Measurements from ENCODE around the gene HNRNPF. TPM values are rescaled to one million over a fixed set of nuclear protein-coding genes. Genes with fewer than 3 reads are reported as not detected.

The HNRNPF gene
- total and polyA plus RNA-seq, 5 donors = 41.6 to 93.4 (median 75.4) TPM

DNA sequence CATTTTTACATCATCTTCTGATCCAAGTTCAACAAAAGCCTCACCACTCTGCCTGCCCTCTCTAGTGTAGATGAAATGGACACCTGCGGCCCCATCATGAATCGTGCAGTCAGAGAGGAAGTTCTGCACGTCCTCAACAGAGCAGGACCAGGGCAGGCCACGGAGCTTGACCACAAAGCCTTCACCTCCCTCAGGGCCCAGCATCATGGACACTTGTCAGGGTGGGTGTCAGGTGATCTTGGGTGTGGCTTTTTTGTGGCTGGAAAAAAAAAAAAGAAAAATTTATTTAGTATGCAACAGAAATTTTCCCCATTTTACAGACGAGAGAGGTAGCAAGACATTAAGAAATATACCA is 21.3 kb downstream of the HNRNPF start:
- no peak for ATAC-seq
- intact Hi-C loops (cut with DNase I) = no loop called here
- WGBS = 65% methylated on average over 5 of the region's 5 CpGs
- Histone ChIP-seq H3K27me3 (ENCODE audit: control insufficient read depth, insufficient read depth) (no peaks in the 10 kb centered on the region), H3K4me1 (ENCODE audit: control insufficient read depth, insufficient read depth, low read length) (no peaks in the 10 kb centered on the region), H3K27ac (ENCODE audit: low read length) (no peak overlapping the region), H3K4me3 (ENCODE audit: low read length) (no peak overlapping the region), H3K9me3 (ENCODE audit: control insufficient read depth, low read length) (no peaks in the 10 kb centered on the region)
- DNase-seq = peak in 1 of 3 donors; percentile 41

DNA sequence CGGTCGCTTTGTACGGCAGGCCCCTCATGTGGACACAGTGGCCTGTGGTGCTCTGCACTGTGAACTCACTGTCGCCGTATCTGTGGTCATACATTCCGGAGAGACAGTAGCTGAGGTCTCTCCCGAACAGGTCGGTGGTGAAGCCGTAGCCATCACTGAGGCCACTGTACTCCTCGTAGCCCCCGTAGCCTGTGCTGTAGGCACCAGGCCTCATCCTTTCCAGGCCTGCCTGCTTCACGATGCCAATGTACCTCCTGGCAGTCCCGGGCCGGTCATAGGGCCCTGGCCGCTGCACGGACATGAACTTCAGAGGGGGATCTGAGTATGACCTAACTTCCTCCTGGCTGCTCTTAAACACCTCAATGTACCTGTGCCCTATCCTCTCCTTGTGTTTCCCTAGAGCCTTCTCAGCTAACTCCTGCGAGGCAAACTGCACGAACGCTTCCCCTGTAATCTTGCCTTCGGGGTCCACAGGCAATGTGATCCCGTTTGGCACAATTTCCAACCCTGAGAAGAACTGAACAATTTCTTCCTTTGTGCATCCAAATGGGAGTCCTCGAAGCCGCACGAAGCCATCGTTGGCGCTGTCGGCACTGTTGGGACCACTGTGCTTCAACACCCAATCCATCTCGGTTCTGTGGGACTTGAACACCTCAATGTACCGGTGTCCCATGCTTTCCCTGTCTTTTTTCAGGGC is 21.9 kb downstream of the HNRNPF start:
- intact Hi-C loops (cut with DNase I) = no loop called here
- no peaks in the 10 kb centered on the region for H3K4me1 ChIP-seq (ENCODE audit: control insufficient read depth, insufficient read depth, low read length)
- H3K4me3 ChIP-seq (ENCODE audit: low read length) = no peak overlapping the region
- H3K9me3 ChIP-seq (ENCODE audit: control insufficient read depth, low read length) = no peaks in the 10 kb centered on the region
- DNase-seq = peak in 1 of 3 donors; percentile 44
- no peak for ATAC-seq
- H3K27me3 ChIP-seq (ENCODE audit: control insufficient read depth, insufficient read depth) = no peaks in the 10 kb centered on the region
- 91% methylated on average over 29 of the region's 29 CpGs for WGBS
- no peak overlapping the region for H3K27ac ChIP-seq (ENCODE audit: low read length)

DNA sequence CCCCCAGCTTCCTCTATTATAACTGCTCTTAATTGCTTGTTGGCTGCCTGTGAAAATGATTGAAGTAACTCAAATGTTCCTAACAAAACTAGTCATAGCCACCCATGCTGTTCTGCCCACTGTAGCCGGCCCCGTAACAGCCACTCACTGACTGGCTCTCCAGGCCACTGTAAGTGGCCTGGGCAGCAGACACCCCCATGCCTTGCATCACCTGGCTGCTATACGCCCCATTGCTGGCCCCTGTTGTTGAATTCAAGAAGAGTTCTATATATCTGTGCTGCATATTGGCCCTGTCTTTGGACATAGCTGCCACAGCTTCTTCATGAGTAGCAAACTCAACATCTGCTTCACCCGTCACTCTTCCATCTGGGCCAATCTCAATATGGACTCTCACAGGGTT is 22.4 kb downstream of the HNRNPF start:
- Histone ChIP-seq H3K4me3 (ENCODE audit: low read length) (no peak overlapping the region), H3K4me1 (ENCODE audit: control insufficient read depth, insufficient read depth, low read length) (no peaks in the 10 kb centered on the region), H3K27me3 (ENCODE audit: control insufficient read depth, insufficient read depth) (no peaks in the 10 kb centered on the region), H3K27ac (ENCODE audit: low read length) (no peak overlapping the region), H3K9me3 (ENCODE audit: control insufficient read depth, low read length) (no peaks in the 10 kb centered on the region)
- DNase-seq (no peak), ATAC-seq (no peak)
- WGBS = 92% methylated on average over 4 of the region's 4 CpGs
- intact Hi-C loops (cut with DNase I) = no loop called here

DNA sequence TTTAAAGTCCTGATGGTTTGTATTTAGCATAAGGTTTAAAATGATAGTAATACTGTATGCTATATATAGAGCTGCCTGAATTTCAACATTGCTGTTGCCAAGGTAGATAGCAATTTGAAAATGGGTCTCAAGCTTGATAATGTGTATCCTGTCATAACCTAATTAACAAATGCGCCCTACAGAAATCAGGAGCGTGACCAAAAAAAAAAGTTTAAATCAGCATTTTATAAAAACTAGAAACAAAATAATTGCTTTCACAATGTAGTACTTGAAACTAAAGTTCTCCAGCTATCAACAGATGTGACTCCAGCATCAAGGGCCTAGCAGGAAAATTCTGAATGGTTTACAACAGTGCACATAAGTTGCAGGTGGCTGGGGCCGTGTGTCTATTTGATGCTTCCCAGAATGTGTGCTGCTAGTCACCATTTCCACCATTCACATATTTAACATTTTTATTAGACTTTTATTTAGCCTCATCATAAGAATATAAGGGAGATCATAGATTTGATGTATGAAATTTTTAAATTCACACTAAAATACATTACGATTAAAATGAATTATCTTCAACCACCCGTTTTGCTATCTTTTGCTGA is 23.5 kb downstream of the HNRNPF start:
- H3K4me1 ChIP-seq (ENCODE audit: control insufficient read depth, insufficient read depth, low read length) = no peaks in the 10 kb centered on the region
- DNase-seq (no peak), ATAC-seq (no peak)
- no peaks in the 10 kb centered on the region for H3K27me3 ChIP-seq (ENCODE audit: control insufficient read depth, insufficient read depth)
- H3K27ac ChIP-seq (ENCODE audit: low read length) = no peak overlapping the region
- no peaks in the 10 kb centered on the region for H3K9me3 ChIP-seq (ENCODE audit: control insufficient read depth, low read length)
- intact Hi-C loops (cut with DNase I) = no loop called here
- no peak overlapping the region for H3K4me3 ChIP-seq (ENCODE audit: low read length)
- 77% methylated on average over 5 of the region's 5 CpGs for WGBS

DNA sequence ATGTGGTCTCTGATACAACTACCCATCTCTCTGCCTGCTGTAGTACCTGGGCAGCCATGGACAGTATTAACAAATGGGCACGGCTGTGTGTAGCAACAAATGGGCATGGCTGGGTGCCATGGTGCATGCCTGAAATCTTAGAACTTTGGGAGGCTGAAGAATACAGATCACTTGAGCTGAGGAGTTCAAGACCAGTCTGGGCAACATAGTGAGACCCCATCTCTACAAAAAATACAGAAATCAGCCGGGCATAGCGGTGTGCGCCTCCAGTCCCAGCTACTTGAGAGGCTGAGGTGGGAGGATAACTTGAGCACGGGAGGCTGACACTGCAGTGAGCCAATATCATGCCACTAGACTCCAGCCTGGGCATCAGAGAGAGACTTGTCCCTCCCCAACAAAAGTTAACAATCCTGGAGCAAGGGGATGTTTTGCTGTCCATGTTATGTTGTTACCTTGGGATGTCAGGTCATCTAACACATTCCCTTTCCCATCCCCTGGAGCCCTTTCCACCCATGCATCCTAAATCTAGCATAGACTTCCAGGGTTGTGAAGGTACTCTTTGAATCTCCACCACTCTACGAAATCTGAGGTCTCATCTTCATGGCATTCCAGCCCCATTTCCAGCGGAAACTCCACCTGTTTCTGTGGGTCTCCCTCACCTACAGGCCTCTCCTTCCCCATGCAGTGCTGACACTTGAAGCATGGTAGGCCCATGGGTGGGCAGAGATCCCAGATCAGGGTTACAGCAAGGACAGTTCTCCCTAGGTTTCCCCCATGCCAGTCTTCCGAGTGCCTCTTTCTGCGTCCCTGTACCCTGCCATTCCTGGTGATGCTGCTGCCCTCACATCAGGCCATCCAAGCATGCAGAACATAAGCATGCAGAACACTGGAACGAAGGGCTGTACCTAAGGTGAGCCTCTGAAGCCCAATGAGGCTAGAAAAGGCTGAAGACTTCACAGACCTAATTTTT is 24.4 kb downstream of the HNRNPF start:
- ATAC-seq = peak; percentile 41 to 51
- Histone ChIP-seq H3K4me1 (ENCODE audit: control insufficient read depth, insufficient read depth, low read length) (no peaks in the 10 kb centered on the region), H3K27ac (ENCODE audit: low read length) (no peak overlapping the region), H3K4me3 (ENCODE audit: low read length) (no peak overlapping the region), H3K27me3 (ENCODE audit: control insufficient read depth, insufficient read depth) (no peaks in the 10 kb centered on the region), H3K9me3 (ENCODE audit: control insufficient read depth, low read length) (no peaks in the 10 kb centered on the region)
- intact Hi-C loops (cut with DNase I) = no loop called here
- DNase-seq = peak in 1 of 3 donors; percentile 28
- WGBS = 81% methylated on average over 10 of the region's 10 CpGs

DNA sequence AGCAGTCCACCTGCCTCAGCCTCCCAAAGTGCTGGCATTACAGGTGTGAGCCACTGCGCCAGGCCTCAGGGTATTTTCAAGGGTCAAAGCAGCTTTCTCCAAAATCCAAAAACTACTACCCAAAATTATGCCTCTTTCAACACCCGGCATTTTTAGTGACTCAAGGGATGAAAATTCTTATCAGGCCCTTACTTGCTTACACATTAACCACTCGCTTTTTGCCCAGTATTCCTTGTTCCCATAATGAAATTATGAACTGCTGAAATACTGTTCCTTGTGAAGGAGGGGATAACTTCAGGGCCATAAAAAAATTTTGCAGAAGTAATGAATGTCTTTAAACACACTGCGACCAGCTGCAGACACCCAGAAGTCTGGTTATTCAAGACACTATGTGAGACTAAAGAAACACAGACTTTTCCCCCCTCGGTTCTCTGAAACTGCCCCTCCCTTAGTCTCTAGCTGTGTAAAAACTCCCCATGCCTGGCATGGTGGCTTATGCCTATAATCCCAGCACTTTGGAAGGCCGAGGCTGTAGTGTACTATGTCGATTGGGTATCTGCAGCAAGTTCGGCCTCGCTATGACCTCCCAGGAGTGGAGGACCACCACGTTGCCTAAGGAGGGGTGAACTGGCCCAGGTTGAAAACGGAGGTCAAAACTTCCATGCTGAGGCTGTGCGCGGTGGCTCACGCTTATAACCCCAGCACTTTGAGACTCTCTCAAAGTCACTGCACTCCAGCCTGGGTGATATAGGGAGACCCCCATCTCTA is 25.6 kb downstream of the HNRNPF start:
- no peak for DNase-seq

DNA sequence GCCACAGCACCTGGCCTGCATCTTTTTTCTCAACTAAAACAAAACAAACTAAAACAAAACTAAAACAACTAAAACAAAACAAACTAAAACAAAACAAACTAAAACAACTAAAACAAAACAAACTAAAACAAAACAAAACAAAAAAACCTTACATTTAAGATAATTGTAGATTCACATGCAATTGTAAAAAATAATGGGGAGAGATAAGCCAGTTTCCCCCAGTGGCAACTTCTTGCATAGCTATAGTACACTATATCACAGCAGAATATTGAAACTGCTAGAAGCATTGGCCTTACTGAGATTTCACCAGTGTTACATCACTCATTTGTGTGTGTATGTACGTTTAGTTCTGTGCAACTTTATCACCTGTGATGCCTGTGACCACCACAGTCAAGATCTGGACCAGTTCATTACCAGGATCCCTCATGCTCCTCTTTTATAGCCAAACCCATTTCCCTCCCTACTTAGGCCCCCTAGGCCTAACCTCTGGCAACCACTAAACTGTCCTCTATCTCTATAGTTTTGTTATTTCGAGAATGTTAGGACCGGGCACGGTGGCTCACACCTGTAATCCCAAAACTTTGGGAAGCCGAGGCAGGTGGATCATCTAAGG is 28.3 kb downstream of the HNRNPF start:
- H3K27me3 ChIP-seq (ENCODE audit: control insufficient read depth, insufficient read depth) = no peaks in the 10 kb centered on the region
- no peak for ATAC-seq
- 82% methylated on average over 5 of the region's 5 CpGs for WGBS
- no peaks in the 10 kb centered on the region for H3K4me1 ChIP-seq (ENCODE audit: control insufficient read depth, insufficient read depth, low read length)
- H3K9me3 ChIP-seq (ENCODE audit: control insufficient read depth, low read length) = no peaks in the 10 kb centered on the region
- intact Hi-C loops (cut with DNase I) = no loop called here
- no peak overlapping the region for H3K27ac ChIP-seq (ENCODE audit: low read length)
- no peak overlapping the region for H3K4me3 ChIP-seq (ENCODE audit: low read length)
- DNase-seq = no peak

More for the DNA sequence above, 25.6 kb downstream of the HNRNPF start:
- Histone ChIP-seq H3K9me3 (ENCODE audit: control insufficient read depth, low read length) (no peaks in the 10 kb centered on the region), H3K4me1 (ENCODE audit: control insufficient read depth, insufficient read depth, low read length) (no peaks in the 10 kb centered on the region), H3K27me3 (ENCODE audit: control insufficient read depth, insufficient read depth) (no peaks in the 10 kb centered on the region), H3K27ac (ENCODE audit: low read length) (no peak overlapping the region), H3K4me3 (ENCODE audit: low read length) (no peak overlapping the region)
- ATAC-seq = peak in 1 of 2 donors; percentile 6
- 66% methylated on average over 14 of the region's 14 CpGs for WGBS
- intact Hi-C loops (cut with DNase I) = no loop called here

DNA sequence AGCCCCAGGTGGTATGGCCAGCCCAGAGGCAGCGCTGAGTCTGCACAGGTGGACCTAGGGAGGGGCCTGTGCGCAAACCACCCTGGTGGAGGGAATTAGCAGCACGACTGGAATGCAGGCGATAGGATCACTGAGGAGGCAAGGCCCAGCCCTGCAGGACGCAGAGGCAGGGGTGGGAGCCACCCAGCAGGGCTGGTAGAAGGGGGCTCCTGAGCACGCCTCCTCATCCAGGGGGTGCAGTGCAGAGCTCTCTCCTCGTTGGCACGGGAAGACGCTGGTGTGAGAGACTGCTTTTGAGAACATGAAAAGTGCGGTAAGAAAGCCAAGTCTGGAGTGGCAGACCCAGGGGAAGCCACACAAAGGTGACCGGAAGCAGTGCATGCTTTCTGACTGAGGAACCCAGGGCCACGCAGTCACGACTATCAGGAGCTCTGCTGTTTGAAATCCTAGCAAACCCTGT is 31.5 kb downstream of the HNRNPF start:
- DNase-seq (no peak), ATAC-seq (no peak)
- intact Hi-C loops (cut with DNase I) = no loop called here
- Histone ChIP-seq H3K27ac (ENCODE audit: low read length) (no peak overlapping the region), H3K27me3 (ENCODE audit: control insufficient read depth, insufficient read depth) (no peaks in the 10 kb centered on the region), H3K4me1 (ENCODE audit: control insufficient read depth, insufficient read depth, low read length) (peaks cover 2% of the 10 kb centered on the region), H3K9me3 (ENCODE audit: control insufficient read depth, low read length) (no peaks in the 10 kb centered on the region), H3K4me3 (ENCODE audit: low read length) (no peak overlapping the region)
- WGBS = 73% methylated on average over 13 of the region's 13 CpGs

DNA sequence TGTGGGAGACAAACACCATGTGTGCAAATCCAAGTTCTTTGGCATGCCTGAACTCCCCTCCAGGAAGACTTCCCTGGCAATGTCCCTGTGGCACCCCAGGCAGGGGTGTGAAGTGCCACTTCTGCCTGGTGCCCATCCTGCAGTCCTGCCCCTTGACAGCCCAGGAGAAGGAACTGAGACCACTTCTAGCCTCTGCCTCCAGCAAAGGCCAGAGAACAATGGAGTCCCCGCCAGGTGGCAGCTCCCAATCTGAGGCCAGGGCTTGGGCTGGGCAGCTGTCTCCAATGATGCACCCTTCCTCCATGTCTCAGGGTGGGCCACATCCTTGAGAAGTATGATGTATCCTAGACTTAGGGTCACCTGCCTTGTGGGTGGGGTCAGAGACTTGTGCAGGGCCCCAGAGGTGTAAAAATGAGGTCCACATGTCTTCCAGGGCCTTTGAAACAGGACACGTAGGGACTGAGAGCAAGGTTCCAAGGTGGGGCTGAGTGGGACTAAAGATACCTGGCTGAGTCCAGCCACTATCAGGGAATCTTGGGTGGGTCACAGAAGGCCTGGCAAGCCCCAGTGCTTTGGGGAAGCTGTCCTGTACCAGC is 32.1 kb downstream of the HNRNPF start:
- ATAC-seq (no peak), DNase-seq (no peak)
- Histone ChIP-seq H3K27me3 (ENCODE audit: control insufficient read depth, insufficient read depth) (no peaks in the 10 kb centered on the region), H3K9me3 (ENCODE audit: control insufficient read depth, low read length) (no peaks in the 10 kb centered on the region), H3K4me1 (ENCODE audit: control insufficient read depth, insufficient read depth, low read length) (peaks cover 2% of the 10 kb centered on the region), H3K27ac (ENCODE audit: low read length) (no peak overlapping the region), H3K4me3 (ENCODE audit: low read length) (no peak overlapping the region)
- intact Hi-C loops (cut with DNase I) = no loop called here
- 45% methylated on average over 2 of the region's 2 CpGs for WGBS

DNA sequence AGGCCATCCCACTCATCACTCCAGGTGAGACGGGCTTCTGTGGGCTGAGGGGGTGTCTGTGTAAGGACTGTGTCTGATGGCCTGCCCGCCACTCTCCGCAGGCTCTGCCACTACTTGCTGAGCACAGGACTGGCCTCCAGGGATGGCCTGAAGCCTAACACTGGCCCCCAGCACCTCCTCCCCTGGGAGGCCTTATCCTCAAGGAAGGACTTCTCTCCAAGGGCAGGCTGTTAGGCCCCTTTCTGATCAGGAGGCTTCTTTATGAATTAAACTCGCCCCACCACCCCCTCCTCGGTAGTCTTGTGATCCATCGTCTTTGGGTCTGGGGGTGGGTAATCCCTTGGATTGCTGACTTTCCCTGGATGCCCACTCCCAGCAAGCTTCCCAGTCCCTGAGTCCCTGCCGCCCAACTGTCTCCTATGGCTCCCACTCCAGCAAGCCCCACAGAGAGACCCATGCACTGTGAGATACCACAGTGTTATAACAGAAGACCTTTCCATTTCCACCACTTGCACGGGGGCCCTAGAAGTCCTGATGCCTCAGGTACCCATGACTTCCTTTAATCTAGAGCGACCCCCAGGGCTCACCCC is 32.8 kb downstream of the HNRNPF start:
- ATAC-seq (peak in 1 of 2 donors; percentile 9), DNase-seq (no peak)
- Histone ChIP-seq H3K27ac (ENCODE audit: low read length) (no peak overlapping the region), H3K4me1 (ENCODE audit: control insufficient read depth, insufficient read depth, low read length) (peaks cover 2% of the 10 kb centered on the region), H3K27me3 (ENCODE audit: control insufficient read depth, insufficient read depth) (no peaks in the 10 kb centered on the region), H3K4me3 (ENCODE audit: low read length) (no peak overlapping the region), H3K9me3 (ENCODE audit: control insufficient read depth, low read length) (no peaks in the 10 kb centered on the region)
- 91% methylated on average over 9 of the region's 9 CpGs for WGBS
- intact Hi-C loops (cut with DNase I) = no loop called here
